Measurements from ENCODE around the gene ADGRG7. TPM values are rescaled to one million over a fixed set of nuclear protein-coding genes. Genes with fewer than 3 reads are reported as not detected.

ADGRG7 gene, protein sequence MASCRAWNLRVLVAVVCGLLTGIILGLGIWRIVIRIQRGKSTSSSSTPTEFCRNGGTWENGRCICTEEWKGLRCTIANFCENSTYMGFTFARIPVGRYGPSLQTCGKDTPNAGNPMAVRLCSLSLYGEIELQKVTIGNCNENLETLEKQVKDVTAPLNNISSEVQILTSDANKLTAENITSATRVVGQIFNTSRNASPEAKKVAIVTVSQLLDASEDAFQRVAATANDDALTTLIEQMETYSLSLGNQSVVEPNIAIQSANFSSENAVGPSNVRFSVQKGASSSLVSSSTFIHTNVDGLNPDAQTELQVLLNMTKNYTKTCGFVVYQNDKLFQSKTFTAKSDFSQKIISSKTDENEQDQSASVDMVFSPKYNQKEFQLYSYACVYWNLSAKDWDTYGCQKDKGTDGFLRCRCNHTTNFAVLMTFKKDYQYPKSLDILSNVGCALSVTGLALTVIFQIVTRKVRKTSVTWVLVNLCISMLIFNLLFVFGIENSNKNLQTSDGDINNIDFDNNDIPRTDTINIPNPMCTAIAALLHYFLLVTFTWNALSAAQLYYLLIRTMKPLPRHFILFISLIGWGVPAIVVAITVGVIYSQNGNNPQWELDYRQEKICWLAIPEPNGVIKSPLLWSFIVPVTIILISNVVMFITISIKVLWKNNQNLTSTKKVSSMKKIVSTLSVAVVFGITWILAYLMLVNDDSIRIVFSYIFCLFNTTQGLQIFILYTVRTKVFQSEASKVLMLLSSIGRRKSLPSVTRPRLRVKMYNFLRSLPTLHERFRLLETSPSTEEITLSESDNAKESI
- not detected in 2 replicates for total RNA-seq (2014; rRNA removed; shearing (Covaris generic); ENCODE audit: low replicate concordance)

GRCh38 chr3:100609305-100609704, at the start of gene ADGRG7:
TSS of gene ADGRG7 (plus strand) at chr3:100609601. CDS start at chr3:100609857, 256 bp downstream.
- H3K9me3 ChIP-seq (ENCODE audit: low read length) = no peaks in the 10 kb centered on the region
- no peaks in the 10 kb centered on the region for H4K20me1 ChIP-seq (ENCODE audit: insufficient read depth, low read depth, low read length)
- no peaks in the 10 kb centered on the region for H3K4me1 ChIP-seq (ENCODE audit: low read length)
- no peaks in the 10 kb centered on the region for H3K9me2 ChIP-seq (replicated peaks; ENCODE audit: insufficient read depth, low read length)
- no peak for DNase-seq
- no peak within 1 kb of the TSS for H3K27ac ChIP-seq (ENCODE audit: low read length)
- H3K36me3 ChIP-seq (ENCODE audit: insufficient read depth, low read length) = no peaks in the 10 kb centered on the region
- H2AFZ ChIP-seq (ENCODE audit: low read length) = no peak within 1 kb of the TSS
- H3K4me3 ChIP-seq (ENCODE audit: low read length) = no peak within 1 kb of the TSS
- H3K79me2 ChIP-seq (ENCODE audit: low read length) = no peaks in the 10 kb centered on the region
- H3K27me3 ChIP-seq (ENCODE audit: low read length) = no peaks in the 10 kb centered on the region
- no peak within 1 kb of the TSS for H3K9ac ChIP-seq (ENCODE audit: low read length)
- no peak within 1 kb of the TSS for H3K4me2 ChIP-seq (ENCODE audit: low read depth, low read length, poor library complexity, severe bottlenecking)

DNA sequence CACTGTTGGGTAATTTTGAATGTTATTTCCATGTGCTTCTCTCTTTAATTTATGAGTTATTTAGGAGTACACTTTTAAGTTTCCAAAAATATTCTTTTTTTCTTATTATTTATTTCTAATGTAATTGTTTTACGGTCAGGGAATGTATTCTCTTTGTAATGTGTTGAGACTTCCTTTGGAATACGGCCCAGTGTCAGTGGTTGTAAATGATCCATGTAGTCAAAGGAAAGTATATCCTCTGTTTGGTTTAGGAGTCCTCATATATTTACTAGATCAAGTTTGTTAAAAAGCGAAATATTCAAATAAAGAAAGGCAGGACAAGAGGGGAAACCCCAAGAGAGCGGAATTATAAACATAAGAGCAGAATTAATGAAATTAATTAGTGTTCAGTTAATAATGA, 49.0 kb upstream of the ADGRG7 start:
- Histone ChIP-seq H3K4me1 (ENCODE audit: low read length) (no peaks in the 10 kb centered on the region), H3K27me3 (ENCODE audit: low read length) (no peaks in the 10 kb centered on the region), H3K79me2 (ENCODE audit: low read length) (no peaks in the 10 kb centered on the region), H3K9me3 (ENCODE audit: low read length) (no peaks in the 10 kb centered on the region), H3K36me3 (ENCODE audit: insufficient read depth, low read length) (no peaks in the 10 kb centered on the region), H3K4me3 (ENCODE audit: low read length) (no peak overlapping the region), H2AFZ (ENCODE audit: low read length) (no peak overlapping the region), H3K9me2 (replicated peaks; ENCODE audit: insufficient read depth, low read length) (no peaks in the 10 kb centered on the region), H3K9ac (ENCODE audit: low read length) (no peak overlapping the region), H4K20me1 (ENCODE audit: insufficient read depth, low read depth, low read length) (no peaks in the 10 kb centered on the region), H3K27ac (ENCODE audit: low read length) (no peak overlapping the region), H3K4me2 (ENCODE audit: low read depth, low read length, poor library complexity, severe bottlenecking) (no peak overlapping the region)
- DNase-seq = no peak

GRCh38 chr3:100561459-100562158, 47.8 kb upstream of the ADGRG7 start:
- no peaks in the 10 kb centered on the region for H3K79me2 ChIP-seq (ENCODE audit: low read length)
- H3K4me3 ChIP-seq (ENCODE audit: low read length) = no peak overlapping the region
- no peak overlapping the region for H3K27ac ChIP-seq (ENCODE audit: low read length)
- no peaks in the 10 kb centered on the region for H3K9me2 ChIP-seq (replicated peaks; ENCODE audit: insufficient read depth, low read length)
- H2AFZ ChIP-seq (ENCODE audit: low read length) = no peak overlapping the region
- no peak overlapping the region for H3K4me2 ChIP-seq (ENCODE audit: low read depth, low read length, poor library complexity, severe bottlenecking)
- no peaks in the 10 kb centered on the region for H3K36me3 ChIP-seq (ENCODE audit: insufficient read depth, low read length)
- no peaks in the 10 kb centered on the region for H3K9me3 ChIP-seq (ENCODE audit: low read length)
- H3K4me1 ChIP-seq (ENCODE audit: low read length) = no peaks in the 10 kb centered on the region
- no peak overlapping the region for H3K9ac ChIP-seq (ENCODE audit: low read length)
- DNase-seq = no peak
- no peaks in the 10 kb centered on the region for H4K20me1 ChIP-seq (ENCODE audit: insufficient read depth, low read depth, low read length)
- no peaks in the 10 kb centered on the region for H3K27me3 ChIP-seq (ENCODE audit: low read length)

DNA sequence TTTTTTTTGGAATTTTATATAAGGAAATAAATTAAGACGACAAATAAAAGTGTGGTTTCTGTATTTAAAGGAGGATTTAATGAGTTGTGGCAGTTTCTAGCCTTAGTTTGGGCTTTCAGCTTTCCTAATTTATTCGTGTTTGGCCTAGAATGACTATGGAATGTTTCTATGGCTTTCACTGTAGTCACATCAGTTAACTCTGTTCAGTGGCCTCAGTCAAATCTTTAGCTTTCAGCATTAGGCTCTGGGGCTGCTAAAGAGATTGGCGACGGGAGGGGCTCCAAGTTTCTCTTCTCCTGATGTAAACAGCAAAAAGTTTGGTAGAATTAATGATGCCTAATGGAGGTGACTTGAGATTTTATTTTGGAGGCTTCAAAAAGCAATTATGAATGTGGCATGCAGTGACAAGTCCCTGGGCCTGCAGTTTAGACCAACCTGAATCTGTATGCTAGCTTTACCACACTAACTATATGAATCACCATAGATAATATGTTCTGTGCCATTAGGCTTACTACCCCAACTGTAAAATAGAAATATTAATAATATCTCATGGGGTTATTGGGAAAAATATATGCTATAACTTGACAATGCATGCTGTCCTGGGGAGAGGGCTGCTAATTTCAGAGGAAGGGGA, 47.1 kb upstream of the ADGRG7 start:
- Histone ChIP-seq H3K4me3 (ENCODE audit: low read length) (no peak overlapping the region), H3K9me2 (replicated peaks; ENCODE audit: insufficient read depth, low read length) (no peaks in the 10 kb centered on the region), H3K27ac (ENCODE audit: low read length) (no peak overlapping the region), H3K27me3 (ENCODE audit: low read length) (no peaks in the 10 kb centered on the region), H3K9ac (ENCODE audit: low read length) (no peak overlapping the region), H3K36me3 (ENCODE audit: insufficient read depth, low read length) (no peaks in the 10 kb centered on the region), H2AFZ (ENCODE audit: low read length) (no peak overlapping the region), H4K20me1 (ENCODE audit: insufficient read depth, low read depth, low read length) (no peaks in the 10 kb centered on the region), H3K79me2 (ENCODE audit: low read length) (no peaks in the 10 kb centered on the region), H3K4me1 (ENCODE audit: low read length) (no peaks in the 10 kb centered on the region), H3K9me3 (ENCODE audit: low read length) (no peaks in the 10 kb centered on the region), H3K4me2 (ENCODE audit: low read depth, low read length, poor library complexity, severe bottlenecking) (no peak overlapping the region)
- no peak for DNase-seq

DNA sequence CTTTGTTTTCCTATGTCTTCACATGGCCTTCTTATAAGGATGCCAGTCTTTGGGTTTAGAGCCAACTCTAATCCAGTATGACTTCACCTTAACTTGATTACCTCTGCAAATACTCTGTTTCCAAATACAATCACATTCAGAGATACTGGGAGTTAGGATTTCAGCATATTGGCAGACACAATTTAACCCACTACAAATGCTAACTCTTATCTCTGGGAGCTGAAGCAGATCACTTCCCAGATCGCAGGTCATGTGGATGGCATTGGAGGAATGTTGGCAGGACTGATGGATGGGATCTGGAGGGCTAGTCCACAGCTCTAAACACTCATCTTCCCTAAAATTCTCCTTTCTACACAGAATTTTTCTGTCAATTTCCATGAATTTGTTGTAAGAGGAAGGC, 46.2 kb upstream of the ADGRG7 start:
- no peaks in the 10 kb centered on the region for H3K27me3 ChIP-seq (ENCODE audit: low read length)
- H3K4me2 ChIP-seq (ENCODE audit: low read depth, low read length, poor library complexity, severe bottlenecking) = no peak overlapping the region
- no peaks in the 10 kb centered on the region for H4K20me1 ChIP-seq (ENCODE audit: insufficient read depth, low read depth, low read length)
- no peak overlapping the region for H3K9ac ChIP-seq (ENCODE audit: low read length)
- no peaks in the 10 kb centered on the region for H3K79me2 ChIP-seq (ENCODE audit: low read length)
- no peak overlapping the region for H3K27ac ChIP-seq (ENCODE audit: low read length)
- H3K9me3 ChIP-seq (ENCODE audit: low read length) = no peaks in the 10 kb centered on the region
- H3K36me3 ChIP-seq (ENCODE audit: insufficient read depth, low read length) = no peaks in the 10 kb centered on the region
- H3K4me3 ChIP-seq (ENCODE audit: low read length) = no peak overlapping the region
- no peaks in the 10 kb centered on the region for H3K9me2 ChIP-seq (replicated peaks; ENCODE audit: insufficient read depth, low read length)
- H2AFZ ChIP-seq (ENCODE audit: low read length) = no peak overlapping the region
- DNase-seq = no peak
- H3K4me1 ChIP-seq (ENCODE audit: low read length) = no peaks in the 10 kb centered on the region

- Histone ChIP-seq H3K79me2 (ENCODE audit: low read length) (no peaks in the 10 kb centered on the region), H3K9me3 (ENCODE audit: low read length) (no peaks in the 10 kb centered on the region), H4K20me1 (ENCODE audit: insufficient read depth, low read depth, low read length) (no peaks in the 10 kb centered on the region), H3K4me3 (ENCODE audit: low read length) (no peak overlapping the region), H3K4me1 (ENCODE audit: low read length) (no peaks in the 10 kb centered on the region), H3K9me2 (replicated peaks; ENCODE audit: insufficient read depth, low read length) (no peaks in the 10 kb centered on the region), H3K4me2 (ENCODE audit: low read depth, low read length, poor library complexity, severe bottlenecking) (no peak overlapping the region), H2AFZ (ENCODE audit: low read length) (no peak overlapping the region), H3K27ac (ENCODE audit: low read length) (no peak overlapping the region), H3K36me3 (ENCODE audit: insufficient read depth, low read length) (no peaks in the 10 kb centered on the region), H3K27me3 (ENCODE audit: low read length) (no peaks in the 10 kb centered on the region), H3K9ac (ENCODE audit: low read length) (no peak overlapping the region)
- DNase-seq = no peak
Observed at GRCh38 chr3:100563652-100564211, 45.7 kb upstream of the ADGRG7 start.

- Histone ChIP-seq H3K4me1 (ENCODE audit: low read length) (no peaks in the 10 kb centered on the region), H3K4me3 (ENCODE audit: low read length) (no peak overlapping the region)
- DNase-seq = no peak
Observed at GRCh38 chr3:100570811-100571210, 38.6 kb upstream of the ADGRG7 start.

More at GRCh38 chr3:100570811-100571210, 38.6 kb upstream of the ADGRG7 start:
- H3K36me3 ChIP-seq (ENCODE audit: insufficient read depth, low read length) = no peaks in the 10 kb centered on the region
- no peaks in the 10 kb centered on the region for H3K79me2 ChIP-seq (ENCODE audit: low read length)
- no peaks in the 10 kb centered on the region for H3K27me3 ChIP-seq (ENCODE audit: low read length)
- no peak overlapping the region for H3K4me2 ChIP-seq (ENCODE audit: low read depth, low read length, poor library complexity, severe bottlenecking)
- H3K9me3 ChIP-seq (ENCODE audit: low read length) = no peaks in the 10 kb centered on the region
- no peak overlapping the region for H2AFZ ChIP-seq (ENCODE audit: low read length)
- H3K9me2 ChIP-seq (replicated peaks; ENCODE audit: insufficient read depth, low read length) = no peaks in the 10 kb centered on the region
- H3K27ac ChIP-seq (ENCODE audit: low read length) = no peak overlapping the region
- no peak overlapping the region for H3K9ac ChIP-seq (ENCODE audit: low read length)
- H4K20me1 ChIP-seq (ENCODE audit: insufficient read depth, low read depth, low read length) = no peaks in the 10 kb centered on the region
